ENCODE data around the gene KYNU.
"Not testable (repeated sequence)": the region's sequence is repeated elsewhere in the genome, so short reads cannot be mapped to it uniquely, and the experiment has no call there.

Gene KYNU

GRCh38 chr2:142872882-142873724 is 4.4 kb upstream of the KYNU start:
- no peak for DNase-seq

DNA sequence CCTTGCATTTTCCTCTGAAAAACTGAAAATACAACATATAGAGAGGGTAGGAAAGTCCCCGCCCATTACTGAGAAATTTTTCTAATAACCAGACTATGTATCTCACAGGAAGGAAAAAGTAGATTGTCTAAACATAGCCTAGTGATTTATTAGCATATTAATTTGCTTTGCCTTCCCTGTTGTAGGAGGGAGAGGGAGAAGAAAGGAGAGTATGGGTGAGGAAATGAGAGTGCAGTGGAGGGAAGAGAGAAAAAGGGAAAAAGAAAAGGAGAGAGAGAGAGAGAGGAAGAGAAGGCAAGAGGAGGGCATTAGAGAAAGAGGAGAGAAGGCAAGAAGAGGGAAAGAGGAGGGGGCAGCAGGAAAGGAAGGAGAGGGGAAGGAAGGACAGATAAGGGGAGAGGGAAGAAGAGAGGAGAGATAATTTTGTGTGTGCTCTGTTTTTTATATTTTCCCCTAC is 3.6 kb upstream of the KYNU start:
- DNase-seq = no peak

- DNase-seq = no peak
These were observed 3.1 kb upstream of the KYNU start for GRCh38 chr2:142874293-142874814.

GRCh38 chr2:142875010-142875409 is 2.5 kb upstream of the KYNU start:
- no peak for DNase-seq

- no peak for DNase-seq
These were observed 1.8 kb upstream of the KYNU start for GRCh38 chr2:142875652-142876051.

DNA sequence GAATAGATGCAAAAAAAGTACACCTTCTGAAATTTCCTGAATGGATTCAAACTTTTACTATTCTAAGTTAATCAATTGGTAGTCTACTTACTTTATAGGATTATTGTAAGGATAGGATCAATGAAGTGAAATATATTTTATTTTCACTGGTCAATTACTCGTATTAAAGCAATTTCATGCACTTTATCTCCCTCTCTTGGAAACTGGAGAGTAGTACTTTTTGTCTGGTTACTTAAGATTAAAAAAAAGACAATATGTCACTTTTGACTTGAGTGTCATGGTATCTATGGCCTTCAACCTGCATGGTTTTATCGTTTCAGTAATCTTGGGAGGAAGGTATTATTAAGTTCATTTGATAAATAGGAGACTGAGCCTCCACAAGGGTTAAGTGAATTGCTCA is 1.0 kb upstream of the KYNU start:
- DNase-seq = no peak

- no peak for DNase-seq
These were observed 691 bp downstream of the KYNU start for GRCh38 chr2:142878031-142878678.

DNA sequence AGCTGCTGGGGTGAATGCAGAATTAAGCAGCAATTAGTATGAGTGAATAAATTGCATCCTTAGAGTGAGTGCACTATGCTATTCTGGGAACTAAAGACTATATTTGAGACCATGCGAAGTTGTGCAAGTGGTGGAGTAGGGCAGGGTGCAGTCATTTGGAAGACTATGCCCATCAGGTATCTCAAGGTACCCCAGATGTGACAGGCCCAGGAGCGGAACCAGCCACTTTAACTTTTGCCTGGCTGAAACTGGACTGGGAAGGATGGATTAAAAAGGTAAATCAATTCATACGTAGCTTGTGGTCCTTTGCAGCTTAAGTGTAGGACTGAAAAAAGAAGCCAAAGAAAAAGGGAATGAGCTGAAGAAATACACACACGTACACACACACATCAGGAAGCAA is 1.7 kb downstream of the KYNU start:
- DNase-seq = no peak

DNA sequence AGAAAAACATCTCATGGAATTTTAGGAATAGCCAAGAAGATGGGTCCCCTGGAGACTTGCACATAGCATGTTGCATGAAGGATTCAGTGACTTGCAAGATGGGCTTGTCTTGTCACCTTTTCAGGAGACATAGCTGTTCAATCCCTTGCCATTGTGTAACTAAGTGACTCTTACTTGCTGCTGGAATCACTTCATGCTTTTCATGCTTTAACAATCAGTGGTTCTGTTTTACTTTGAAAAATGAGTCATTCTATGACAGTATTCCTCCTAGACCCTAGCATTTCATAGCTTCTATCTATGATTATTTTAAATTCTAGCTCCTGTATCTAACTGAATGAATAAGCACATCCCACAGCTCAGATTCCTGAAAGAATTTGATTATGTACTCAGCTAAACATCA is 2.8 kb downstream of the KYNU start:
- no peak for DNase-seq

GRCh38 chr2:142881619-142882018 is 4.2 kb downstream of the KYNU start:
- DNase-seq = no peak

GRCh38 chr2:142882500-142882899 is 5.0 kb downstream of the KYNU start:
- not testable (repeated sequence) for DNase-seq

DNA sequence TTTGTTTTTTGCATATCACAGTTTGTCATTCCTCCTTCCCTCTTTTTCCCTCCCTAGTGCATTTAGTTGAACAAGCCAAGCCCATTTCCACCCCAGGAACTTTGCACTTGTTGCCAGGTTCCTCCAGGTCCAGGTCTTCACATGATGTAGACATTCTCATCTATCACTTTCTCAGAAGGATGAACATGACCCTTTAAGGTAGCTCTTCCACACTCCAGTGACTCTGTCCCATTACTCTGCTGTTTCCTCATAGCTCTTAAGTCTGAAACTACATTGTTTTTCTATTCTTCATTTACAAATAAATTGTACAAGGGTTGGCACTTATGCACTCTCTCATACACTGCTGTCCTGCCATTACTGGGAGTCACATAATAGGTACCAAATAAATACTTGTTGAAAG is 6.1 kb downstream of the KYNU start:
- DNase-seq = no peak

DNA sequence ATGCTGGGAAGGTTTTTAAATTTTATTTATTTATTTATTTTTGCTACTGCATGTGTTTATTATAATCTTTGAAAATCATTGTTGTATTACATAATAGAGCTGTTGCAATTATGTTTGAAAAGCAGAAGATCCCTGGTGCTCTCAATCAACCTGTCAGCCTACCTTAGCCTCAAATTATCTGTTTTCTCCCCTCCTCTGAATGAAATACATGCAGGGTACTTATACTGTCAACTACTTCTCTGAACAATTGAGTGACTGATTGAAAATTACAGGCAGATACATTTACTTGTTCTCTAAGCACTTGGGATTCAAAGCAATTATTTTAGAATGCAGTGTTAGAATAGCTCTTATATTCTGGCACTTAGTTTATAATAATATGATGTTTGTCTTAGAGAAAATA is 8.1 kb downstream of the KYNU start:
- no peak for DNase-seq

GRCh38 chr2:142892715-142893114 is 15.3 kb downstream of the KYNU start:
- no peak for DNase-seq

- DNase-seq = no peak
These were observed 15.8 kb downstream of the KYNU start for GRCh38 chr2:142893241-142893640.

- no peak for DNase-seq
These were observed 20.3 kb downstream of the KYNU start for GRCh38 chr2:142897807-142898206.

DNA sequence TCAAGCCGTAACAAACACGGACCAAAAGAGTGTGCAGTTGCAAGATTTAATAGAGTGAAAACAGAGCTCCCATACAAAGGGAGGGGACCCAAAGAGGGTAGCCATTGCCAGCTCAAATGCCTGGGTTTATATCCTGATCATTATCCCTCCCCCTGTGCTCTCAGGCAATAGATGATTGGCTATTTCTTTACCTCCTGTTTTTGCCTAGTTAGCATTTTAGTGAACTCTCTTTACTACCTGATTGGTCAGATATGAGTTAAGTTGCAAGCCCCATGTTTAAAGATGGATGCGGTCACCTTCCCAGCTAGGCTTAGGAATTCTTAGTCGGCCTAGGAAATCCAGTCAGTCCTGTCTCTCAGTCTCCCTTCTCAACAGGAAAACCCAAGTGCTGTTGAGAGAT is 22.9 kb downstream of the KYNU start:
- not testable (repeated sequence) for DNase-seq

DNA sequence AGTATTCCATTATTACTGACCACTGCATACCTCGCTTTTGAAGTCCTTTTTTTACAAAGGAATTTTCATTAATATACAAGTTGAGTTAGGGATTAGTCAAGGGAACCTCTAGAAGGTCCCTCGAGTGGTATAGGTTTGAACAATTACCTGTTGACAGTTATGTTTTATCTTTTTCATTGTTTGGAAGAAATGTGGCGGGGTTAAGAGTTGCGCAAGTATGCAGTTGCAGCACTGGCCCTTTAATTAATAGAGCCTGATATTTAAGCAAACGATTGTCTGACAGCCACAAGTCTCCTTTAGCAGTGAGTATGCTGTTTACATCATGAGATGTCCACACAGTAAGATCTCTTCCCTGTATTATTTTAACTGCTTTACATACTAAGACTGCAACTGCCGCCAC is 24.3 kb downstream of the KYNU start:
- no peak for DNase-seq

GRCh38 chr2:142903726-142904125 is 26.3 kb downstream of the KYNU start:
- DNase-seq = not testable (repeated sequence)

DNA sequence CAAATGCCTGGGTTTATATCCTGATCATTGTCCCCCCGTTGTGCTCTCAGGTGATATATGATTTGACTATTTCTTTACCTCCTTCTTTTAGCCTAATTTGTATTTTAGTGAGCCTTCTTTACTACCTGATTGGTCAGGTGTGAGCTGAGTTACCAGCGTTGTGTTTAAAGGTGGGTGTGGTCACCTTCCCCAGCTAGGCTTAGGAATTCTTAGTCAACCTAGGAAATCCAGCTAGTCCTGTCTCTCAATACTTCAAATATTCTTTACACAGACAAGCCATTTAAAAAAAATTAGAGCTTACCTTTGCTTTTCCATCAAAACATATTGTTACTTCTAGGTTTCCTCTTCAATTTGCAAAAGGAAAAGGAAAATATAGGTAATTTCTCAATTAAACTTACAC is 30.2 kb downstream of the KYNU start:
- DNase-seq = no peak

GRCh38 chr2:142914507-142915313 is 37.2 kb downstream of the KYNU start:
- DNase-seq = no peak

GRCh38 chr2:142915502-142915901 is 38.0 kb downstream of the KYNU start:
- DNase-seq = no peak

DNA sequence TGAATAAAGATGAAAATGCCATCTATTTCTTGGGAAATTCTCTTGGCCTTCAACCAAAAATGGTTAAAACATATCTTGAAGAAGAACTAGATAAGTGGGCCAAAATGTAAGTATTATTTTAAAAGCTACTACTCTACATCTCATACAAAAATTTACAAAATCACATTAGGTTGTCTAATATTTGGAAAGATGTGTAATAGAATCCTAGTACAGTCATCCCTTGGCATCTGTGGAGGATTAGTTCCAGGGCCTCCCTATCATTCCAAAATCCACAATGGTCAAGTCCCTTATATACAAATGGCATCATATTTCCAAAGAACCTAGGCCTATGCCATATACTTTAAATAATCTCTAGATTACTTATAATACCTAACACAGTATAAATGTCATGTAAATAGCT is 41.2 kb downstream of the KYNU start:
- DNase-seq = no peak

Measured in activated effector memory CD4-positive, alpha-beta T cell treated with Interleukin-2 at 50 U/mL for 16 hours (primary cell).